Mononuclear cell (primary cell): ENCODE results near the gene OSBPL2. TPM values are rescaled to one million over a fixed set of nuclear protein-coding genes. Genes with fewer than 3 reads are reported as not detected.

Source experiments
- H3K27me3 ChIP-seq: 2 replicates; pipeline ENCODE4 v1.6.0; 2011; ENCODE audit warnings: low read length, control low read depth; ENCODE audit not compliant: insufficient read depth
- H3K4me1 ChIP-seq: 2 replicates; pipeline ENCODE4 v1.5.1; 2011; ENCODE audit warnings: mild to moderate bottlenecking, low read length, control low read depth; ENCODE audit not compliant: insufficient read depth
- H3K4me3 ChIP-seq: 2 replicates; pipeline ENCODE4 v1.5.1; 2011; ENCODE audit warnings: mild to moderate bottlenecking, low read length, moderate library complexity
- H3K9me3 ChIP-seq: 2 replicates; pipeline ENCODE4 v1.5.1; 2011; ENCODE audit warnings: low read depth, mild to moderate bottlenecking, control low read depth, low read length
- total RNA-seq: library from RNA; depleted of rRNA; stranded (reverse); fragments of >200 nt; gene quantifications from one replicate; pipeline ENCODE4 v1.2.3, GENCODE V29; 2012

Gene OSBPL2
- total RNA-seq, 1 donor, result 36.0 TPM

- H3K4me1 ChIP-seq, result peaks cover 20% of the 10 kb centered on the region
- no peaks in the 10 kb centered on the region for H3K9me3 ChIP-seq
- no peak overlapping the region for H3K4me3 ChIP-seq
- no peaks in the 10 kb centered on the region for H3K27me3 ChIP-seq
Observed at GRCh38 chr20:62333820-62334595, 95.7 kb downstream of the OSBPL2 start.

GRCh38 chr20:62334881-62335280 lies 96.6 kb downstream of the OSBPL2 start:
- H3K9me3 ChIP-seq, result no peaks in the 10 kb centered on the region
- H3K4me3 ChIP-seq, result no peak overlapping the region
- H3K27me3 ChIP-seq, result no peaks in the 10 kb centered on the region
- peaks cover 20% of the 10 kb centered on the region for H3K4me1 ChIP-seq

GRCh38 chr20:62335532-62335931 lies 97.2 kb downstream of the OSBPL2 start:
- Histone ChIP-seq H3K4me3 (no peak overlapping the region), H3K9me3 (no peaks in the 10 kb centered on the region), H3K27me3 (no peaks in the 10 kb centered on the region), H3K4me1 (peaks cover 20% of the 10 kb centered on the region)

GRCh38 chr20:62336329-62336728 lies 98.0 kb downstream of the OSBPL2 start:
- H3K4me1 ChIP-seq, result peaks cover 20% of the 10 kb centered on the region
- H3K9me3 ChIP-seq, result no peaks in the 10 kb centered on the region
- no peaks in the 10 kb centered on the region for H3K27me3 ChIP-seq
- H3K4me3 ChIP-seq, result no peak overlapping the region

GRCh38 chr20:62336775-62337557 lies 98.6 kb downstream of the OSBPL2 start:
- Histone ChIP-seq H3K4me3 (no peak overlapping the region), H3K9me3 (no peaks in the 10 kb centered on the region), H3K27me3 (no peaks in the 10 kb centered on the region), H3K4me1 (peaks cover 20% of the 10 kb centered on the region)

- Histone ChIP-seq H3K27me3 (no peaks in the 10 kb centered on the region), H3K4me3 (no peak overlapping the region), H3K9me3 (no peaks in the 10 kb centered on the region), H3K4me1 (peaks cover 20% of the 10 kb centered on the region)
Observed at GRCh38 chr20:62337558-62338293, 99.4 kb downstream of the OSBPL2 start.

GRCh38 chr20:62338294-62338620 lies 99.9 kb downstream of the OSBPL2 start:
- no peaks in the 10 kb centered on the region for H3K9me3 ChIP-seq
- no peaks in the 10 kb centered on the region for H3K27me3 ChIP-seq
- peaks cover 20% of the 10 kb centered on the region for H3K4me1 ChIP-seq
- no peak overlapping the region for H3K4me3 ChIP-seq

- Histone ChIP-seq H3K4me3 (no peak overlapping the region), H3K27me3 (no peaks in the 10 kb centered on the region), H3K4me1 (peaks cover 20% of the 10 kb centered on the region), H3K9me3 (no peaks in the 10 kb centered on the region)
Observed at GRCh38 chr20:62339647-62340062, 101.3 kb downstream of the OSBPL2 start.

GRCh38 chr20:62342910-62343309 lies 104.6 kb downstream of the OSBPL2 start:
- no peak overlapping the region for H3K4me3 ChIP-seq
- H3K27me3 ChIP-seq, result no peaks in the 10 kb centered on the region
- peaks cover 5% of the 10 kb centered on the region for H3K4me1 ChIP-seq
- no peaks in the 10 kb centered on the region for H3K9me3 ChIP-seq

GRCh38 chr20:62344092-62344491 lies 105.8 kb downstream of the OSBPL2 start:
- Histone ChIP-seq H3K9me3 (no peaks in the 10 kb centered on the region), H3K27me3 (no peaks in the 10 kb centered on the region), H3K4me3 (no peak overlapping the region), H3K4me1 (no peaks in the 10 kb centered on the region)

- Histone ChIP-seq H3K4me3 (no peak overlapping the region), H3K9me3 (no peaks in the 10 kb centered on the region), H3K4me1 (no peaks in the 10 kb centered on the region), H3K27me3 (no peaks in the 10 kb centered on the region)
Observed at GRCh38 chr20:62344782-62345181, 106.5 kb downstream of the OSBPL2 start.

Other genes starting within 250 kb of the OSBPL2 start
- gene TAF4, start 172.6 kb upstream of the OSBPL2 start, total RNA-seq, result 7.7 TPM
- gene LSM14B, start 116.0 kb upstream of the OSBPL2 start, total RNA-seq, result 17.8 TPM
- gene PSMA7, start 95.1 kb upstream of the OSBPL2 start, total RNA-seq, result 118 TPM
- 6.3 TPM for gene SS18L1, start 94.8 kb upstream of the OSBPL2 start, total RNA-seq
- gene MTG2, start 55.5 kb upstream of the OSBPL2 start, total RNA-seq, result 3.1 TPM
- not detected for gene HRH3, start 18.2 kb upstream of the OSBPL2 start, total RNA-seq
- gene ADRM1, start 64.5 kb downstream of the OSBPL2 start, total RNA-seq, result 30.2 TPM
- gene LAMA5, start 128.8 kb downstream of the OSBPL2 start, total RNA-seq, result 1.2 TPM
- gene RPS21, start 148.6 kb downstream of the OSBPL2 start, total RNA-seq, result 1,065 TPM
- 1.9 TPM for gene CABLES2, start 168.8 kb downstream of the OSBPL2 start, total RNA-seq
- not detected for gene RBBP8NL, start 189.0 kb downstream of the OSBPL2 start, total RNA-seq
- gene GATA5, start 237.5 kb downstream of the OSBPL2 start, total RNA-seq, result not detected